ENCODE measurements around the gene PLA2G4D.

PLA2G4D gene

DNA sequence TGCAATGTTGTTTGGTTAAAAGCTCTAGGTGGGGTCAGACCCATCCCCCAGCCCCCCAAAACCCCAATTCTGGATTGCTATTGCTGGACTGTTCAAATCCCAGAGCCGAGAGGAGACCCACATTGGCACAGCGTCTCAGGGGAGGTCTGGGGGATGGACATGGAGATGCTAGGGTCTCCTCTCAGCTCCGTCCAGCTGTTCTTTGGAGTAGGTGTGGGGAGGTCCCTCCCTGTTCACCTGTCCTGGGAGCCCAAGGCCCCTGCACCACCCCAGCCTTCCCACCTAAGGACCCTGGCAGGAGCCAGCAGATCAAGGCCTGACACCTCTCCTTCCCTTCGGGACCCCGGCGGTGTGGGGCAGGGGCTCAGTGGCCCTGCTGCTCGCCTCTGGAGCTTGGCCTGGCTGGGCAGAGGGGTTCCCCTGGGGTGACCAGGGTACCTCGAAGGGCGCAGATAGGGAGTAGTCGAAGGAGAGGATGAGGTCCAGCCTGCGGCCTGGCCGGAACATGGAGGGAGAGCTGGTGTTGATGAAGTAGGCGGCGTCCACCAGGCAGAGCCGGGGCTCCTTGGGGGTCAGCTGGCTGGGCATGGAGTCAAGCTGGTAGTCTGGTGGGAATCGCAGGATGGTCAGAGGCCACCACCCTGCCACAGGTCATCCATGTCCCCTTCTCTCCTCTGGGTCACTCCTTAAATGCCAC lies 23.9 kb downstream of the PLA2G4D start:
- no peak for DNase-seq

DNA sequence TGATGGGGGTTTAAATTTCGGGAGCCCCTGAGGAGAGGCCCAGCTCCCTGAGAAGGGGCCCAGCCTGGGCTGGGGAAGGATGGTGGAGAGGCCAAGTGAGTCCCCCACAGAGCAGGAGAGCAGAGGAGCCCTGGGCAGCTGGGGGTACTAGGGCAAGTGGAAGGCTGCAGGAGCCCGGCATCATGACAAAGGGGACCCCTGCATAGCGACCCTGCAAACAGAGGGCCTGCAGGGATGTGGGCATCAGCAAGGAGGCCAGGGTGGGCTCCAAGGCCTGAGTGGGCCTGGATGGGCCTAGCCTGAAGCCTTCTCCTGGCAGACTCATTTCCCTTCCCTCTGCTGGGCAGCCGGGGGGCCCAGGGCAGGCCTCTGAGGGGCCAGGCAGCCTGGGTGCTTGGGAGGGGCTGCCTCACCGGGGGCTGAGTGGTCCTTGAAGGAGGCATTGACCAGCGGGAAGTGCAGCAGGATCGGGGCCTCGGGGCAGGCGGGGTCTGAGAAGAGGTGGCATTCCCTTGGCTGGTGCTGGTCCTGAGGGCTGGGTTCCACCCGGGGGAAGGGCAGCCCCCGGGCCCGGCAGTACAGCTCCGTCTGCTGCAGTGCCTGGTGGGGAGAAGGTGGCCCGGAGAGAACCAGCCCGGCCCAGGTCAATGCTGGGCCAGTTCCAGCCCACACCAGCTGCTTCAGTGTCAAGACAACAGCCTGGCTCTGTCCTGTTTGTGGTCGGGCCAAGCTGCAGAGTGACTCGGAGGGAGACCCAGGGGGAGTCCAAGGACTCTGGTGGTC lies 24.7 kb downstream of the PLA2G4D start:
- no peak for DNase-seq

DNA sequence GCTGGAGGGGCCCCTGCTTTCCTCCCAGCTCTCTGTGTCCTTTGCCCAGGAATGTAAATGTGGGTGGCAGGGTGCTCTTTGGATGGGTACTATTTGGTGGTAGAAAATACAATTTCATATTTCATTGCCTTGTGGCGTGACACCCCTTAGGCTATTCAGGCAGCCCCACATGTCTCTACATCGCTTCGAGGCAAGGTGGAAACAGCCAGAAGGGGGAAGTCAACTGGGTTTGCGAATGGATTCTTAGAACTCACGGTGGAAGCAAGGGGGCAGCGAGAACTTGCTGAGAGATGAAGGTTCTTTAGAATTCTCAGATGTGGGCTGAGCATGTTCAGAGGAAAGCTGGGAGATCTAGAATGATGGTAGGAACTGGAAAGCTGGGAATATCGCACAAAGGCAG lies 25.3 kb downstream of the PLA2G4D start:
- DNase-seq, result no peak

DNA sequence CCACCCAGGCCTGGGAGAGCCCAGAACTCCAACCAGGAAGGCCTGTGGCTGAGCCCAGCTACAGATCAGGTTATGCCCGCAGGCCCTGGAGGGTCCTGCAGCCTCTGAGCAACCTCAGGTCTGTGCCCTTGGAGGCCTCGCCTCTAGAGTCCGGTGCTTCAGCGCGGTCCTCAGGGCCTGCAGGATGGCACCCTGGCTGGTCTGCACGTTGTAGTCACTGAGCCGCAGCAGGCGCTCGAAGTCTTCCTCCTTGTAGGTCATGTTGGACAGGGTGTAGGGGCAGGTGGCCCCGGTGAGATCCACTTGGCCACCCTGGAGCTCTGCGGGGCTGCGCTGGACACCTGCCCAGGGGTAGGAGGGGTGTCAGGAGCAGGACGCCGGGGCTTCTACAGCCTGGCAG lies 25.8 kb downstream of the PLA2G4D start:
- no peak for DNase-seq

DNA sequence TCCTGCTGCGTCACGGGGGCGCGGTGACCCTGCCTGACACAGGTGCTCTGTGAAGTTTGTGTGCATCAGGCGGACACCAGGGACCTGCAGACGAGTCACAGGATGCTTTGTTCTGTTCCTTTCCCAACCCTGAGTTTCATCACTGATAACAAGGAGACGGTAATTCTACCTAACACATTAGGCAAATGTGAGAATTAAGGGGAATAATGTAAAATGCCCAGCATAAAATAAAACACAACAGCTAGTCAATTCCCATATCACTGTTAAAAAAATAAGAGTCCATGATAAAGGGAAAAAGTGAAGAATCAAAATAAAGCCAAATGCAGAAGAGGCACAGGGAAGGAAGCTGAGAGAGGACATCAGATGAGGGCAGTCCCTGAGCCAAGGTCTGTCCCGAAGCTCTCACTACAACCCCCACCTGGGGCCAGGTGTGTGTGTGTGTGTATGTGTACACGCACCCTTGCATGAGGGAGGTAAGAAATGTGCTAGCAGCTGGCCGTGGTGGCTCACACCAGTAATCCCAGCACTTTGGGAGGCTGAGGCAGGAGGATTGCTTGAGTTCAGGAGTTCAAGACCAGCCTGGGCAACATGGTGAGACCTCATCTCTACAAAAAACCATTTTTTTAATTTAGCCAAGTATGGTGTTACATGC lies 27.5 kb downstream of the PLA2G4D start:
- no peak for DNase-seq

DNA sequence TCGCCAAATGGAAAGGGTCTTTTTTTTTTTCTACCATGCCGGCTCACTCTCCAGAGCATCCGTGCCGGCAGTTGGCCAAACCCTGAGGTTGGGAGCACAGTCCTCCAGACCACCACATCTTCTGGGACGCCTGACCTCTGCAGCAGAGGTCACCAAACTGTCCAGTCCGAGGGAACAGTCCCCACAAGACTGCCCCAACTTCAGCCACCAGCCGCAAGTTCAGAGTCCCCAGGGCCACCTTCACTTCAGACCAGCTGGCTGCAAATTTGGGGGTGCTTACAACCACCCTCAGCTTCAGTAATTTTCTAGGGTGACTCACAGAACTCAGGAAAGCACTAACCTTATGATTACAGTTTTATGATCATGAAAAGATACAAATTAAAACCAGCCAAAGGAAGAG lies 28.9 kb downstream of the PLA2G4D start:
- DNase-seq, result no peak

DNA sequence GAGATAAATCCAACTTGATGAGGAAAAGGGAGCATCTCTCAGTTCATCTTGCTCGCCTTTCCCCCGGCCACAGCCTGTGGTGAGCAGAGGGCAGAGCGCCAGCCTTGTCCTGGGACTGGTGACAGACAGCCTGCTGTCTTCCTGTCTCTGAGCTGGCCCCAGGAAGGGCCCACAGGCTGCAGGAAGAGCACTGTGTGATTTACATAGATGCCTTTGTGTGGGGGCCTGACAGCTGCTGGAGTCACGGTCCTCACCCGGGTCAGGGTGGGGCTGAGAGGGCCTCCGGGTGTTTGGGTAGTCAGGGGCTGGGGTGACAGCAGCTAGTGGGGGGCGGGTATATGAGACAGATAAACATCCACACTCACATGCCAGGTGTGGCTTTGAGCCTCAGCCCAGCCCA lies 29.3 kb downstream of the PLA2G4D start:
- no peak for DNase-seq

DNA sequence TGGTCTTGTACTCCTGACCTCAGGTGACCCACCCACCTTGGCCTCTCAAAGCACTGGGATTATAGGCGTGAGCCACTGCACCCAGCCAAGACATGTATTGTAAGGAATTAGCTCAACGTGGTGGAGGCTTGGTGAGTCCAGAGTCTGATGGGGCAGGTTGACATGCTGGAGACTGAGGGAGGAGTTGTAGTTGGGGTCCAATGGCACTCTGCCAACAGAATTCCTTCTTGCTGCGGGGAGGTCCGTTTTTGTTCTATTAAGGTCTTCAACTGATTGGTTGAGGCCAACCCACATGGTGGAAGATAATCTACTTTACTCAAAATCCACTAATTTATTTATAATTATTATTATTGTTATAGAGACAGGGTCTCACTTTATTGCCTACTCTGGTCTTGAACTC lies 30.1 kb downstream of the PLA2G4D start:
- DNase-seq, result no peak

DNA sequence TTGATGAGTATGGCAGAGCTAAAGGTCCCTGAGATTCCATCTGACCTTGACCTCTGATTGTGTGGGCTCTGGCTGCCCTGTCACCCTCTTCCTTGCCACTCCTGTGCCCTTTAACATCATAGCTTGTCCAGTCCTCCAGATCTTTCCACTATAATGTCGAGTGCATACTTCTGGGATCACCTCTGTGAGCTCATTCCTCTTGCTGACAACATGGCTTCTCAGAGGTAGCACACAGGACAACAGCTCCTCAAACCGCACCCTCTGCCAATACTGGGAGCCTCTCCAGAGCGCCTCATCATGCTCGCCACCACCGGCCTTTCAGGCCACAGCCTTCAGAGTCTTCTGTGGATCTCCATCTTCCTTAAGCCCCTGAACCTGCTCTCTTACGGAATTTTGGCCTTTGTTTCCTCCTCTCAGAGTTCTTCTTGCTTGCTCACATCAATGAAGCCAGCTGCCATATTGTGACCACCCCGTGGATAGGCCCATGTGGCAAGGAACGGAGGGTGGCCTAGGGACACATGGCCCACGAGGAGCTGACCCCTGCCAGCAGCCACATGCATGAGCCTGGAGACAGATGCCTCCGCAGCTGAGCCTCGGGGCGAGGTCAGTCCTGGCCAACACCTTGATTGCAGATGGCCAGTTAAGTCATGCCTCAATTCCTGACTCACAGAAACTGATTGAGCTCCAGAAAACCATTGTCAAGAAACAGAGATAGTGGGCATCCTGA lies 31.1 kb downstream of the PLA2G4D start:
- DNase-seq, result no peak

DNA sequence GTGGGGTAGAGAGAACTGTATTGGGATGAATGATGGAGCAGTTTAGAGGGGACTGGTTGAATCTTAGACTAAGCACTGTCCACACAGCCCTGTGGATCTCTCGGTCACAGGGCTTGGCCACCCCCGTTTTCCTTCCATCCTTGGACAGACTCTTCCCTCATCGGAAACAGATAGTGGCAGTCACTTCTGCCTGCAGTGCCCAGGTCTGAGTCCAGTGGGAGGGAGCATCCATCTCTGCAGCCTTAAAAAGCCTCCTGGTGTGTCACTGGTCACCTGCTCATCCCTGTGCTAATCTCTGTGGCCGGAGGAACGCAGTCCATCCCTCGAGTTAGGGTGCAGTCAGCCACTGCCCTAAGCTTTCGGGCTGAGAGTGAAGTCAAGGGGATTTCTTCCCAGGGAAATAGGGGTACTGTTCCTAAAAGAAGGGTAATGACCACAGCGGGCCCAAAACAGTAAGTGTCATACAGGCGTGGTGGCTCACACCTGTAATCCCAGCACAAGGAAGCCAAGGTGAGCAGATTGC lies 32.0 kb downstream of the PLA2G4D start:
- no peak for DNase-seq

DNA sequence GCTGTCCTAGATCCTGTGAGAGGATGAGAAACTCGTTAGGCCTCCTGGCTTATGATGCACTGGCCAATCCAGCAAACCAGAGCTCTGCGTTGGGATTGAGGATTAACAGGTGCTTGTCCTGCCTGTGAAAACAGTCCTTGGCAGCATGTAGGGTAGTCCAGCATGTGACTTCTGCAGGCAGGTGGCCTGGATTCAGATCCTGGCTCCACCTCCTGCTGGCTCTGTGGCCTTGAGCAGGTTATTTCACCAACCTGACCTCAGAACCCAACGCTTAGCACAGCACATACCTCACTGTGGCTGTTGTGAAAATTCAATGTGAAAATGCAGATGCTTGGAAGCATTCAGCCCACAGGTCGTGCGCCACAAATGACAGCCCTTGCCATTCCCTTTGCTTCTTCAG lies 33.6 kb downstream of the PLA2G4D start:
- no peak for DNase-seq

DNA sequence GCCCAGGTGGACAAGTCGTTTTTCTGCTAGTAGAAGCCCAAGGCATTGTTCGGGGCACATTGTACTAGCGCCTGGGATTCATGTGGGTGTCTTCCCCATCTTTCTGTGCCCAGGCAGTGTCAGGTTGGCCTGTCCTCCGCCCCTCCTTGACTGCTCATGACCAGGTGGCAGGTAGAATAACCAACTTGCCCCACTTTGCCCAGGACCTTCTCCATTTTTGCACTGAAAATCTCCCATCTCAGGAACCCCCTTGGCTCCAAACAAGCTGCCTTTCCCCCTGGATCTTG lies 33.9 kb downstream of the PLA2G4D start:
- no peak for DNase-seq

DNA sequence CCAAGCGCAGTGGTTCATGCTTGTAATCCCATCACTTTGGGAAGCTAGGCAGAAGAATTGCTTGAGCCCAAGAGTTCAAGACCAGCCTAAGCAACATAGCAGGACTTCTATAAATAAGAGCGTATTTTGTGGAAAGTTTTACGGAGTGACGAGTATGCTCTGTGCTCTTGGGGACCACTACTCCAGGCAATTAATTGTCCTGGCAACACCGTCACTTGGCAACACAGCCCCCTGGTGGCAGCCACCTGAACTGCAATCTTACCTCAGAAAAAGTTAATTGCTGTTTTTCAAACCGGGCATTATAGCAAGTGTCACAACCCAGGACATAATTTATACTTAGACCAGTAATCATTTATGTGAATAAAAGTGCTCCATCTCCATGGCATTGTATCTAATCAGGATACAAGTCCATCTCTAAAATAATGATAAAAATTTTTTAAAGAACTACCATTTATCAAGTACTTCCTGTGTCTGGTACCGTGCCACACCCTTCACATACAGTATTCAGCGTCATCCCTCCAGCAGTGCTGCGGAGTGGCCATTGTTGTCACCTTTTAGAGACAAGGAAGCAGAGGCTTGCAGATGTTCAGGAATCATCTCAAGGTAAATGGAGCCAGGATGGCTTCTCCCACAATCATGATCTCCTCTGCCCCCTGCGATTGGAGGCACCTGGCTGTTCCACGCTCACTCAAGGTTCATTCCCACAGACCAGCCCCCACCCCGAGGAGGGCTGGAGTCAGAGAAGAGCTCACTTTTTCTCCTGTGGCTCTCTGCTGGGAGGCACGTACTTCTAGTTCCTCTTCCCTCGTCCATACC lies 34.5 kb downstream of the PLA2G4D start:
- DNase-seq, result peak; percentile 71

DNA sequence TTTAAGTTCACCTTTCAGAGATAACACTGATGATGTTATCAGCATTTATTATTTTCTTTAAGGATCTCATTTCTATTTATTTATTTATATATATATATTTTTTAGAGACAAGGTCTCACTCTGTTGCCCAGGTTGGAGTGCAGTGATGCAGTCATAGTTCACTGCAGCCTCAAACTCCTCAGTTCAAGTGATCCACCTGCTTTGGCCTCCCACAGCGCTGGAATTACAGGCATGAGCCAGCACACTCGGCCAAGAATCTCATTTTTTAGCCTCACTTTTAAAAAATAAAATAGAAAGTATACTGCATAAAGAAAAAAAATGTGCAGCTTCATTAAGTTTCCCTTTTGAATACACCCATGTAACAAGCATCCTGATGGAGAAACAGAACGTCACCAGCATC lies 35.6 kb downstream of the PLA2G4D start:
- no peak for DNase-seq

DNA sequence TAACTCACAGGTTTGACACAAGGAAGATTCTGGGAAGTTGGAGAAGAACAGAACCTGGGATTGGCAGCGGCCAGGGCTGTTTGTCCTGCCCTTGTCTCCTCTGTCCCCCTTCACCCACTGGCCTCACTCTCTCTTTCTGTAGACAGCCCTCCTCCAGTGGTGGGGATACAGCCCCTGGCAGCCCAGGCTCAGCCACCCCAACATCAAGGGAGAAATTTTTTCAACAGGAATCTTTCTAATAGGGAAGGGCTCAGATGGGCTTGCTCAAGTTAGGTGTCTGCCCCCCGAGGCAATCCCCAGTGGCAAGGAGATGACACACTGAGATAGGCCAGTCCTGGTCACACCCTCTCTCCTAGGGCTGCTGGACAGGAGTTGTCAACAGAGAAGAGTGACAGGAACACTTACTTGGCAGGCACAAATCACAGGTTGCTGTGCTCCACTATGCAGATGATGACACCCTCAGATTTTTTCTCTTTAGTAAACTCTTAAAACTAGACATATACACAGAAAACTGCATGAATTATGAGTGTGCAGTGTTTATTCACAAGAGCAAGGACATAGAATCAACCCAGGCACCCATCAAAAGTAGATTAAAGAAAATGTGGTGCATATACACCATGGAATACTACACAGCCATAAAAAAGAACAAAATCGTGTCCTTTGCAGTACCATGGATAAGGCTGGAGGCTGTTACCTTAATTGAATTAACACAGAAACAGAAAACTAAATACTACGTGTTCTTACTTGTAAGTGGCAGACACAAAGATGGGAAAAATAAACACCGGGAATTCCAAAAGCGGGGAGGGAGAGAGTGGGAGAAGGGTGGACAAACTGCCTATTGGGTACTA lies 36.3 kb downstream of the PLA2G4D start:
- no peak for DNase-seq

DNA sequence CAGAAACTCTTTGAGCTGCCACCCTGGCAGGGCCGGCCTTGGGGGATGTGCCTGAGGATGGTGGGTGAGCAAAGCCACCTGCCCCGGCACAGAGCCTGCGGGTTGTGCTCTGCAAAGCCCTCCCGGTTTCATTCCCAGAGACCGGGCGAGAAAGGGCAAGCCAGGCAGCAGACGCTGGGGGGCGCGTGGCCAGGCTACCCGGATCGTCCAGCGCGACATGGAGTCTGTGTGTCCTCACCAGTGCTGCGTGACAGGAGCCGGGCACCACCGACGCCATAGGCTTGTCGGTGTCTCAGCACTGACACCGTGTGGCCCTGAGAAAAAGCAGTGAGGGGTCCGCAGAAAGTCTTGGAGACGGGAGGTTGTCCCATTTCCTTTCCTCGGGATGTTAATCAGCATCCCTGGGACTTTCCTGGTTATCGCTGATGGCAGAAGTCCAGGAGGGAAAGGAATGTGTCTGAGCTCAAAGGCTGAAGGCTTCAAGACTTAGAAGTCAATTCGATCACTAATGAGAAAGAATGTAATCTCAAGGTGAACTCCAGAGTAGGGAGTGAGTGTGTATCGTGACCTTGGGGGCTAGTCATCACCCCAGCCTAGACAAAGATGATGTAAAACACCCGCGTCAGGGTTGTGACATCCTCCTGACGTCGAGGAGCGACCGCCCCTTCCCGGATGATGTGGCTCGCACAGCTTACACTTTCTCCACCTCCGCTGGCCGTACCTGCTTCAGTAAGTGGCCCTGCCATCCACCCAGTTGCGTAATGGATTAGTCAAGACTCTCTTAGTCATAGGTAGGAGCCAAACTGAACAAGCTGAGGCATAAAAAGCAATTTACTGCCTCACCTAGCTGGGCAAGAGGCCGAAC lies 37.2 kb downstream of the PLA2G4D start:
- DNase-seq, result peak; percentile 14

DNA sequence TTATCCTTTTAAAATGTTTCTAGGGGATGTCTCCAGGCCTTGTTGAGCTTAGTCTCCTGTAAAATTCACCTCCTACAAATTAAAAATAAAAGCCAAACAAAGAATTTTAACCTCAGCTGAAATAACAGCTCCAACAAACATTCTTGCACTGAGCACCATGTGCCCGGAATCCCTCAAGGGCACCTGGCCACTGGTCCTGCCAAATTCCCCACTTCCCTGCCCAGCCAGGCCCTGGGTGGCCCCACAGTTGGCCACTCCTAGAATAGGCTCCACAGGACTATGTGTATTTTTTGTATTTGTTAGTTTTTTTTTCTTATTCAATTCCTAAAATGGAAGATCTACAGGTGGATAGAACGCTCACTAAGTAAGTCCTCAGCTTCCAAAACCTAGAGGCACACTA lies 40.4 kb downstream of the PLA2G4D start:
- DNase-seq, result no peak

DNA sequence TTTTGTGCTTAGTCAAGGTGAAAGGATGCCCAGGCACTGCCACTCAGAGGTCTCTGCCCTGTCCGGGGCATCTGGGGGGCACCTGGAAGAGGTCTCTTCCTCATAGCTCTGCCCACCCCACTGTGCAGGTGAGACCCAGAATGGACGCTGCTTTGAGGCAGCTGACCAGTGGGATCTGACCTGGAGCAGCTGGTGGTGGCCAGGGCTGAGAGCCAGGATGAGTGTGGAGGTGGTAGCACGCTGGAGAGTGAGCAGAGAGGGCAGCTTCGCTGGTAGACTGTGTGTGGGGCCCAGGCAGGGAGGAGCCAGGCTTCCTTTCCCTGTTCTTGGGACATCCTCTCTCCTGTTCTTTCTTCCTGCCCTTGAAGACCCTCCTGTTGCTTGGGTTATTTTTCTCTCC lies 41.4 kb downstream of the PLA2G4D start:
- DNase-seq, result no peak

DNA sequence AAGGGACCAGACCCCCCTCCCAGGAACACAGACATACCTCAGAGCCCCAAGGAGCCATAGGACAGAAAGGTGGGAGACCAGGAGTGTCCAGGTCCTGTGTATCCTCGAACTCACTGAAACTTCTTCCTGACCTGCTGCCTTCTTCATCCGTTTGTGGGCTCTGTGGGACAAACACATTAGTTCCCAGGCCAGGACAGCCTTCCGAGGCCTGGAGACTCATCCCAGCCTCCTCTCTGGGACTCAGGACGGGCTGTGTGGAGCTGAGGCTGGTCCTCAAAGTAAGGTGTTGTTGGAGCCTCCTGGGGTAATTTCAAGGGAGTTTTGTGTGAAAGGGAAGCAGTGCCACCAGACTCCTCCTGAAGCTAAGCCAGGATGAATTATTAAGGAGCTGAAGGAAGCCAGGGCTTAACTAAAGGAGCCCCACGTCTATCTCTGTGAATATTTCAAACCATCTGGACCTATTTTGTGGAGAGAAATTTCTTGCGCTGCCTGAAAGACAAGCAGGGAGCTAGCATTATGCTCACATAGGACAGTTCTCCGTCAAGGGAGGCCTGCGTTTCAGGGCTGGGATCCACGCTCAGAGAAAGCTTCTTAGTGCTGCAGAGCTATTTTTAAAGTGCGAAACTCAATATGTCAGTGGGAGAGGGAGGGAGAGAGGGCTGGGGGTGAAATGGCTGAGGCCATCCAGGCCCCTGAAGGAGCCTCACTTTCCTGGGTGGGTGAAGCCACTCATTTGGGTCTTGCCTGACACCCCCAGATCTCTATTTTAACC lies 43.7 kb downstream of the PLA2G4D start:
- no peak for DNase-seq

DNA sequence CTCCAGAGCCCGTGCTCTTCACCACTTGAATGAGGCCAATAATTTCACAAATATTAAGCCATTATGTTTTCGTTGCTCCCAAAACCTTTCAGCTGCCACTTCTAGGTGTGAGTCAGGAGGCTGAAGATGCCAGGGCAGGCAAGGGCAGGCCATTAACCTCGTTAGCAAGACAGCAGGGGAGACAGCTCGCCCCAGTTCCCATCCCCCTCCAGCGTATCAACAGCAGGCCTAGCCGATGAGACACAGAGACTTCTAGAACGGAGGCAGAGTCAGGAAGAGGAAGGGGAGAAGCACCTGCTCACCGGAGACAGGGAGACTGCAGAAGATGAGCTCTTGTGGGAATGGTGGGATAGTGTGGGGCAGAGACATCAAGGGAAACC lies 45.6 kb downstream of the PLA2G4D start:
- DNase-seq, result no peak

All from activated T-cell treated with anti-CD3 and anti-CD28 coated beads for 4 hours (primary cell).